Neural progenitor cell (in vitro differentiated cells): ENCODE measurements around the gene SEMA3B. TPM values are rescaled to one million over a fixed set of nuclear protein-coding genes. Genes with fewer than 3 reads are reported as not detected.

Source experiments
- DNase-seq: peaks from one replicate; pipeline ENCODE4 v3.0.0-alpha.2; 2016; ENCODE audit warnings: low spot score
- H2AFZ ChIP-seq: fragments of 200-600 bp; sonication (generic); replicated peaks from 2 replicates; pipeline ENCODE4 v1.6.1; 2016; ENCODE audit warnings: antibody characterized with exemption
- H3F3A ChIP-seq: fragments of 200-600 bp; sonication (generic); 2 replicates; pipeline ENCODE4 v1.6.1; 2016; ENCODE audit warnings: antibody characterized with exemption, low read depth
- H3K27ac ChIP-seq: fragments of 200-600 bp; sonication (generic); 2 replicates; pipeline ENCODE4 v1.5.1; 2016; ENCODE audit warnings: mild to moderate bottlenecking
- H3K27me3 ChIP-seq: fragments of 200-600 bp; sonication (generic); 2 replicates; pipeline ENCODE4 v1.6.1; 2016; ENCODE audit warnings: mild to moderate bottlenecking, moderate library complexity
- H3K36me3 ChIP-seq: fragments of 200-600 bp; sonication (generic); 2 replicates; pipeline ENCODE4 v1.5.1; 2016
- H3K4me1 ChIP-seq: fragments of 200-600 bp; sonication (generic); 2 replicates; pipeline ENCODE4 v1.6.1; 2016; ENCODE audit warnings: mixed run types
- H3K4me2 ChIP-seq: fragments of 200-600 bp; sonication (generic); 2 replicates; pipeline ENCODE4 v1.6.1; 2016
- H3K4me3 ChIP-seq: fragments of 200-600 bp; sonication (generic); 2 replicates; pipeline ENCODE4 v1.5.1; 2016
- H3K79me2 ChIP-seq: fragments of 200-600 bp; sonication (generic); 2 replicates; pipeline ENCODE4 v1.6.1; 2016; ENCODE audit warnings: low read depth
- H3K9ac ChIP-seq: fragments of 200-600 bp; sonication (generic); 2 replicates; pipeline ENCODE4 v1.6.1; 2016
- H3K9me3 ChIP-seq: fragments of 200-600 bp; sonication (generic); 2 replicates; pipeline ENCODE4 v1.5.1; 2016; ENCODE audit warnings: low read depth
- H4K20me1 ChIP-seq: fragments of 200-600 bp; sonication (generic); 2 replicates; pipeline ENCODE4 v1.6.1; 2016; ENCODE audit warnings: low read depth
- H3K27ac Mint-ChIP-seq: 3 replicates; pipeline ENCODE4 v1.8.0; 2021; ENCODE audit warnings: mixed read lengths
- H3K27me3 Mint-ChIP-seq: 2 replicates; pipeline ENCODE4 v1.8.0; 2022; ENCODE audit warnings: low read depth, mild to moderate bottlenecking, inconsistent platforms, moderate library complexity, mixed read lengths; ENCODE audit not compliant: insufficient read depth
- H3K36me3 Mint-ChIP-seq: 3 replicates; pipeline ENCODE4 v1.8.0; 2021; ENCODE audit warnings: mixed read lengths
- H3K4me1 Mint-ChIP-seq: 3 replicates; pipeline ENCODE4 v1.8.0; 2021; ENCODE audit warnings: mixed read lengths
- H3K4me3 Mint-ChIP-seq: 3 replicates; pipeline ENCODE4 v1.8.0; 2021; ENCODE audit warnings: mild to moderate bottlenecking, moderate library complexity, mixed read lengths
- H3K9me3 Mint-ChIP-seq: 3 replicates; pipeline ENCODE4 v1.8.0; 2020; ENCODE audit warnings: mixed read lengths
- CTCF ChIP-seq: fragments of 200-600 bp; sonication (generic); IDR thresholded peaks from 2 replicates; pipeline ENCODE4 v1.5.1; 2017; ENCODE audit warnings: antibody characterized with exemption, mild to moderate bottlenecking
- EZH2 ChIP-seq: fragments of 200-600 bp; sonication (generic); IDR thresholded peaks from 2 replicates; pipeline ENCODE4 v1.6.1; 2017; ENCODE audit warnings: antibody characterized with exemption, mild to moderate bottlenecking, moderate library complexity
- EZH2phosphoT487 ChIP-seq: fragments of 200-600 bp; sonication (generic); IDR thresholded peaks from 2 replicates; pipeline ENCODE4 v1.6.1; 2017; ENCODE audit warnings: antibody characterized with exemption
- total RNA-seq: library from RNA; depleted of rRNA; stranded (reverse); fragments of >200 nt; gene quantifications from 2 replicates; pipeline ENCODE4 v1.2.3, GENCODE V29; 2015; ENCODE audit warnings: low replicate concordance

The SEMA3B gene
- 0.80 and 8.6 TPM in 2 replicates for total RNA-seq

DNA sequence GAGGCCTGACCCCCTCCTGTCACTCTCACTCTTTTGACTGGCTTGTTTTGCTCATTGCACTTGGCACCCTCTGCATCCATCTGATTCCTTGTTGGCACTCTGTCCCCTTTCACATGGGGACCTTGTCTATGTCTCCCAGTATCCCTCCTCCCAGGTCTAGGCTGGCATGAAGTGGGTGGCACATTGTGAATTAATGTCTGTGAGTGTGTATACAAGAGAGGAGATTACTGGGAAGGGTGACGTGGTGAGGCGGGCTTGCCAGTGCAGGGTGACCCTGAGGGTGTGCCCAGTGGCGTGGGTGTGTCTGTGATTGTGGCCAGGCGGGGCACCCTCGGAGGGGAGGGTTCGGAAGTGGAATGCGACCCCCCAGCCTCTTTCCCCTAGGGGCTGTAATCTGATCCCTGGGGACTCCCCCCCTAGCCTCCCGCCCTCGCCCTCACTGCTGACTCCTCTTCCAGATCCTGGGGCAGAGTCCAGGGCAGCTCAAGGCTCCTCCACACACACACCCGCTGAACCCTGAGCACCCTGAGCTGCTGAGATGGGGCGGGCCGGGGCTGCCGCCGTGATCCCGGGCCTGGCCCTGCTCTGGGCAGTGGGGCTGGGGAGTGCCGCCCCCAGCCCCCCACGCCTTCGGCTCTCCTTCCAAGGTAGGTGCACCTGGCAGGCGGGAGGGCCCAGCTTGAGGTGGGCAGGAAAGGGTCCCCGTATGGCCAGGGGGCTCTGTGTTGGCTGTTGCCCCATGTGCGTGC is at the start of gene SEMA3B:
SEMA3B (plus strand) TSS at position 445 of the 749 bp plus-strand sequence; CDS start at position 539, 94 bp downstream.
- Mint-ChIP-seq H3K36me3 (no peaks in the 10 kb centered on the region), H3K4me1 (peaks cover 64% of the 10 kb centered on the region), H3K27ac (peak within 1 kb of the TSS; percentile 76), H3K9me3 (no peaks in the 10 kb centered on the region), H3K4me3 (peak within 1 kb of the TSS; percentile 22), H3K27me3 (peaks cover 10% of the 10 kb centered on the region)
- Histone ChIP-seq H3K4me1 (peaks cover 51% of the 10 kb centered on the region), H3K27ac (no peak within 1 kb of the TSS), H3F3A (peaks cover 30% of the 10 kb centered on the region), H2AFZ (no peak within 1 kb of the TSS), H4K20me1 (no peaks in the 10 kb centered on the region), H3K9me3 (no peaks in the 10 kb centered on the region), H3K9ac (no peak within 1 kb of the TSS), H3K4me3 (no peak within 1 kb of the TSS), H3K79me2 (no peaks in the 10 kb centered on the region), H3K27me3 (peaks cover 12% of the 10 kb centered on the region), H3K4me2 (peak within 1 kb of the TSS; percentile 58), H3K36me3 (no peaks in the 10 kb centered on the region)
- no peak for DNase-seq
- TF ChIP-seq CTCF: no peak
- TF ChIP-seq EZH2: no peak
- no peak for TF ChIP-seq EZH2phosphoT487

- TF ChIP-seq EZH2 (no peak), EZH2phosphoT487 (no peak), CTCF (no peak)
- Histone ChIP-seq H3F3A (no peaks in the 10 kb centered on the region), H3K36me3 (no peaks in the 10 kb centered on the region), H3K27ac (no peak overlapping the region), H3K9ac (no peak overlapping the region), H3K9me3 (no peaks in the 10 kb centered on the region), H3K27me3 (peaks cover 4% of the 10 kb centered on the region), H3K4me2 (no peak overlapping the region), H3K79me2 (no peaks in the 10 kb centered on the region), H3K4me1 (no peaks in the 10 kb centered on the region), H4K20me1 (no peaks in the 10 kb centered on the region), H2AFZ (no peak overlapping the region), H3K4me3 (no peak overlapping the region)
- no peak for DNase-seq
- no peaks in the 10 kb centered on the region for H3K36me3 Mint-ChIP-seq
- H3K4me1 Mint-ChIP-seq: peaks cover 15% of the 10 kb centered on the region
- no peaks in the 10 kb centered on the region for H3K9me3 Mint-ChIP-seq
- peaks cover 9% of the 10 kb centered on the region for H3K27me3 Mint-ChIP-seq
- H3K4me3 Mint-ChIP-seq: no peak overlapping the region
- H3K27ac Mint-ChIP-seq: no peak overlapping the region
Measured at GRCh38 chr3:50219285-50219684, 49.7 kb upstream of the SEMA3B start.

GRCh38 chr3:50220109-50220508 is 48.8 kb upstream of the SEMA3B start:
- Mint-ChIP-seq H3K27me3 (peaks cover 9% of the 10 kb centered on the region), H3K4me1 (peaks cover 20% of the 10 kb centered on the region), H3K4me3 (no peak overlapping the region), H3K36me3 (no peaks in the 10 kb centered on the region), H3K27ac (peak overlapping the region; percentile 14), H3K9me3 (no peaks in the 10 kb centered on the region)
- H3K27me3 ChIP-seq: peaks cover 4% of the 10 kb centered on the region
- no peak for DNase-seq
- no peaks in the 10 kb centered on the region for H3K36me3 ChIP-seq
- no peaks in the 10 kb centered on the region for H4K20me1 ChIP-seq
- no peak overlapping the region for H2AFZ ChIP-seq
- H3K4me2 ChIP-seq: no peak overlapping the region
- H3K79me2 ChIP-seq: no peaks in the 10 kb centered on the region
- no peak for TF ChIP-seq EZH2phosphoT487
- no peak for TF ChIP-seq CTCF
- TF ChIP-seq EZH2: no peak
- H3F3A ChIP-seq: no peaks in the 10 kb centered on the region
- H3K4me3 ChIP-seq: no peak overlapping the region
- no peaks in the 10 kb centered on the region for H3K9me3 ChIP-seq
- no peak overlapping the region for H3K9ac ChIP-seq
- no peak overlapping the region for H3K27ac ChIP-seq
- no peaks in the 10 kb centered on the region for H3K4me1 ChIP-seq
